Mesendoderm (in vitro differentiated cells): ENCODE results near the gene RASAL2.

Experiments
- DNase-seq: peaks from one replicate; pipeline ENCODE4 v3.0.0; 2013
- H2AK5ac ChIP-seq: 2 replicates; pipeline ENCODE4 v1.6.1; 2013; ENCODE audit warnings: low read length, inconsistent platforms
- H2BK120ac ChIP-seq: 2 replicates; pipeline ENCODE4 v1.6.1; 2013; ENCODE audit warnings: low read depth, mild to moderate bottlenecking, low read length, moderate library complexity, mixed read lengths
- H2BK15ac ChIP-seq: replicated peaks from 2 replicates; pipeline ENCODE4 v1.6.1; 2013; ENCODE audit warnings: low read depth, mild to moderate bottlenecking, moderate library complexity
- H2BK5ac ChIP-seq: 2 replicates; pipeline ENCODE4 v1.6.1; 2013; ENCODE audit warnings: low read length, inconsistent platforms
- H3K18ac ChIP-seq: 2 replicates; pipeline ENCODE4 v1.6.1; 2013; ENCODE audit warnings: mild to moderate bottlenecking, low read length, mixed read lengths
- H3K23ac ChIP-seq: one replicate; pipeline ENCODE4 v1.6.1; 2013; ENCODE audit warnings: low read length
- H3K27ac ChIP-seq: 2 replicates; pipeline ENCODE4 v1.5.1; 2013; ENCODE audit warnings: low read depth, mild to moderate bottlenecking, inconsistent platforms, low read length, moderate library complexity
- H3K27me3 ChIP-seq: 2 replicates; pipeline ENCODE4 v1.6.1; 2013; ENCODE audit warnings: low read length, control low read depth, mild to moderate bottlenecking, inconsistent platforms; ENCODE audit not compliant: insufficient read depth, poor library complexity
- H3K36me3 ChIP-seq: 2 replicates; pipeline ENCODE4 v1.6.1; 2013; ENCODE audit warnings: low read length, inconsistent platforms; ENCODE audit not compliant: control insufficient read depth, insufficient read depth
- H3K4ac ChIP-seq: one replicate; pipeline ENCODE4 v1.6.1; 2013; ENCODE audit warnings: low read depth, mild to moderate bottlenecking, low read length, moderate library complexity
- H3K4me1 ChIP-seq: 2 replicates; pipeline ENCODE4 v1.6.1; 2013; ENCODE audit warnings: low read depth, low read length, inconsistent platforms; ENCODE audit not compliant: control insufficient read depth
- H3K4me2 ChIP-seq: 2 replicates; pipeline ENCODE4 v1.6.1; 2013; ENCODE audit warnings: low read length
- H3K4me3 ChIP-seq: 2 replicates; pipeline ENCODE4 v1.5.1; 2013; ENCODE audit warnings: mild to moderate bottlenecking, low read length
- H3K56ac ChIP-seq: one replicate; pipeline ENCODE4 v1.6.1; 2013; ENCODE audit warnings: low read length
- H3K79me1 ChIP-seq: 2 replicates; pipeline ENCODE4 v1.6.1; 2013; ENCODE audit warnings: low read length, inconsistent platforms
- H3K79me2 ChIP-seq: 2 replicates; pipeline ENCODE4 v1.6.1; 2013; ENCODE audit warnings: mild to moderate bottlenecking, low read length; ENCODE audit not compliant: control insufficient read depth, insufficient read depth
- H3K9ac ChIP-seq: 2 replicates; pipeline ENCODE4 v1.6.1; 2013; ENCODE audit warnings: low read length, inconsistent platforms
- H4K5ac ChIP-seq: one replicate; pipeline ENCODE4 v1.6.1; 2013; ENCODE audit warnings: low read length
- H4K8ac ChIP-seq: one replicate; pipeline ENCODE4 v1.6.1; 2013; ENCODE audit warnings: low read depth, mild to moderate bottlenecking, control low read depth, low read length, moderate library complexity
- WGBS: extraction: QIAGEN DNeasy Blood & Tissue Kit; methylation state at CpG from one replicate; pipeline ENCODE4 v1.1.7; 2013; ENCODE audit warnings: low lambda C conversion rate, missing lambda C conversion rate; ENCODE audit not compliant: insufficient coverage; ENCODE audit errors: extremely low coverage; 5-methylcytosine and 5-hydroxymethylcytosine counted together

RASAL2 gene

GRCh38 chr1:178494569-178494971 is 400.7 kb downstream of the RASAL2 start:
- Histone ChIP-seq H4K5ac (no peak overlapping the region), H3K4ac (no peak overlapping the region), H4K8ac (no peak overlapping the region), H3K18ac (no peak overlapping the region), H3K27ac (no peak overlapping the region), H3K4me1 (no peaks in the 10 kb centered on the region), H3K4me2 (no peak overlapping the region), H2BK15ac (no peak overlapping the region), H2AK5ac (no peak overlapping the region), H3K4me3 (no peak overlapping the region), H3K79me1 (no peaks in the 10 kb centered on the region), H3K79me2 (no peaks in the 10 kb centered on the region), H3K36me3 (no peaks in the 10 kb centered on the region), H2BK120ac (no peak overlapping the region), H3K27me3 (no peaks in the 10 kb centered on the region), H3K23ac (no peak overlapping the region), H3K56ac (no peak overlapping the region), H2BK5ac (no peak overlapping the region), H3K9ac (no peak overlapping the region)
- WGBS: no CpG with 5 or more reads among the region's 13 CpGs
- DNase-seq: no peak

GRCh38 chr1:178495158-178495557 is 401.3 kb downstream of the RASAL2 start:
- Histone ChIP-seq H3K36me3 (no peaks in the 10 kb centered on the region), H3K4ac (no peak overlapping the region), H2BK15ac (no peak overlapping the region), H3K79me1 (no peaks in the 10 kb centered on the region), H3K18ac (no peak overlapping the region), H3K23ac (no peak overlapping the region), H3K56ac (no peak overlapping the region), H3K4me1 (no peaks in the 10 kb centered on the region), H3K27me3 (no peaks in the 10 kb centered on the region), H2BK5ac (no peak overlapping the region), H3K79me2 (no peaks in the 10 kb centered on the region), H2AK5ac (no peak overlapping the region), H3K4me3 (no peak overlapping the region), H4K5ac (no peak overlapping the region), H2BK120ac (no peak overlapping the region), H3K9ac (no peak overlapping the region), H3K27ac (no peak overlapping the region), H3K4me2 (no peak overlapping the region), H4K8ac (no peak overlapping the region)
- no CpG with 5 or more reads among the region's 1 CpG for WGBS
- DNase-seq: no peak

- H3K18ac ChIP-seq: no peak overlapping the region
- H2AK5ac ChIP-seq: no peak overlapping the region
- no peak overlapping the region for H2BK5ac ChIP-seq
- no peak overlapping the region for H4K5ac ChIP-seq
- H3K79me1 ChIP-seq: no peaks in the 10 kb centered on the region
- no peak overlapping the region for H3K23ac ChIP-seq
- no CpG with 5 or more reads among the region's 16 CpGs for WGBS
- no peak overlapping the region for H4K8ac ChIP-seq
- H3K9ac ChIP-seq: no peak overlapping the region
- H3K56ac ChIP-seq: no peak overlapping the region
- DNase-seq: no peak
- H2BK15ac ChIP-seq: no peak overlapping the region
- H3K4ac ChIP-seq: no peak overlapping the region
- no peaks in the 10 kb centered on the region for H3K27me3 ChIP-seq
- H3K79me2 ChIP-seq: no peaks in the 10 kb centered on the region
- H3K4me1 ChIP-seq: no peaks in the 10 kb centered on the region
- no peak overlapping the region for H3K4me2 ChIP-seq
- H3K4me3 ChIP-seq: no peak overlapping the region
- H2BK120ac ChIP-seq: no peak overlapping the region
- no peak overlapping the region for H3K27ac ChIP-seq
- H3K36me3 ChIP-seq: no peaks in the 10 kb centered on the region
Observed at GRCh38 chr1:178495741-178496409, 402.0 kb downstream of the RASAL2 start.

GRCh38 chr1:178496410-178497135 is 402.7 kb downstream of the RASAL2 start, which contains the start of gene CLEC20A:
Gene CLEC20A, minus strand, starts transcription at chr1:178496964. Its CDS starts 25 bp downstream, at chr1:178496939.
- Histone ChIP-seq H3K18ac (no peak within 1 kb of the TSS), H3K23ac (no peak within 1 kb of the TSS), H3K4me3 (no peak within 1 kb of the TSS), H3K56ac (no peak within 1 kb of the TSS), H4K5ac (no peak within 1 kb of the TSS), H3K27ac (no peak within 1 kb of the TSS), H2BK5ac (no peak within 1 kb of the TSS), H3K79me1 (no peaks in the 10 kb centered on the region), H2BK15ac (no peak within 1 kb of the TSS), H2BK120ac (no peak within 1 kb of the TSS), H3K4me1 (no peaks in the 10 kb centered on the region), H3K4ac (no peak within 1 kb of the TSS), H3K27me3 (no peaks in the 10 kb centered on the region), H3K36me3 (no peaks in the 10 kb centered on the region), H2AK5ac (no peak within 1 kb of the TSS), H3K9ac (no peak within 1 kb of the TSS), H3K4me2 (no peak within 1 kb of the TSS), H4K8ac (no peak within 1 kb of the TSS), H3K79me2 (no peaks in the 10 kb centered on the region)
- no CpG with 5 or more reads among the region's 26 CpGs for WGBS
- no peak for DNase-seq

GRCh38 chr1:178497903-178498478 is 404.1 kb downstream of the RASAL2 start:
- Histone ChIP-seq H3K56ac (no peak overlapping the region), H2BK5ac (no peak overlapping the region), H3K27me3 (no peaks in the 10 kb centered on the region), H2BK120ac (no peak overlapping the region), H2BK15ac (no peak overlapping the region), H3K36me3 (no peaks in the 10 kb centered on the region), H3K4me1 (no peaks in the 10 kb centered on the region), H3K79me1 (no peaks in the 10 kb centered on the region), H3K18ac (no peak overlapping the region), H3K23ac (no peak overlapping the region), H4K5ac (no peak overlapping the region), H2AK5ac (no peak overlapping the region), H3K4me2 (no peak overlapping the region), H3K9ac (no peak overlapping the region), H4K8ac (no peak overlapping the region), H3K4ac (no peak overlapping the region), H3K27ac (no peak overlapping the region), H3K79me2 (no peaks in the 10 kb centered on the region), H3K4me3 (no peak overlapping the region)
- DNase-seq: no peak
- no CpG with 5 or more reads among the region's 7 CpGs for WGBS
